A673 (cell line): ENCODE results near the gene ADAMTSL2. TPM values are rescaled to one million over a fixed set of nuclear protein-coding genes. Genes with fewer than 3 reads are reported as not detected.

Source experiments
- BruUV-seq: library from RNA; stranded (reverse); fragments of 400-500 nt; replicated peaks from 2 replicates; lab custom pipeline; 2021; lab: Mats Ljungman, UMichigan
- CTCF ChIA-PET: fragments of 300-600 bp; sonication (Branson Sonifier 250); formaldehyde crosslinking; loops from one replicate; lab custom pipeline; 2022; ENCODE audit warnings: antibody characterized with exemption; lab: Charles Lee
- POLR2A ChIA-PET: fragments of 300-600 bp; sonication (Branson Sonifier 250); formaldehyde crosslinking; loops from one replicate; lab custom pipeline; 2022; ENCODE audit warnings: antibody characterized with exemption; ENCODE audit not compliant: low non-redundant PET; lab: Charles Lee
- DNase-seq: peaks from one replicate; pipeline ENCODE4 v3.0.0-alpha.2; 2015; ENCODE audit warnings: low spot score
- H3K27ac ChIP-seq: fragments of 200-600 bp; sonication (generic); 2 replicates; pipeline ENCODE4 v1.5.1; 2016; ENCODE audit warnings: mixed run types, low read depth, mild to moderate bottlenecking, mixed read lengths, antibody characterized with exemption, low read length; ENCODE audit not compliant: poor library complexity, severe bottlenecking
- H3K27me3 ChIP-seq: fragments of 200-600 bp; sonication (generic); replicated peaks from 2 replicates; pipeline ENCODE4 v1.6.1; 2017; ENCODE audit warnings: mixed run types, low read depth, mild to moderate bottlenecking, mixed read lengths, antibody characterized with exemption, low read length; ENCODE audit not compliant: insufficient read depth, poor library complexity
- H3K36me3 ChIP-seq: fragments of 200-600 bp; sonication (generic); 2 replicates; pipeline ENCODE4 v1.6.1; 2016; ENCODE audit warnings: mixed run types, mild to moderate bottlenecking, mixed read lengths, antibody characterized with exemption, low read length; ENCODE audit not compliant: insufficient read depth, poor library complexity, severe bottlenecking
- H3K4me1 ChIP-seq: fragments of 200-600 bp; sonication (generic); 2 replicates; pipeline ENCODE4 v1.6.1; 2017; ENCODE audit warnings: mixed run types, mild to moderate bottlenecking, mixed read lengths, antibody characterized with exemption, low read length; ENCODE audit not compliant: insufficient read depth, poor library complexity, severe bottlenecking
- H3K4me3 ChIP-seq: fragments of 200-600 bp; sonication (generic); 2 replicates; pipeline ENCODE4 v1.5.1; 2016; ENCODE audit warnings: low read depth, mixed run types, mild to moderate bottlenecking, mixed read lengths, low read length; ENCODE audit not compliant: poor library complexity, severe bottlenecking
- H3K9me3 ChIP-seq: fragments of 200-600 bp; sonication (generic); 2 replicates; pipeline ENCODE4 v1.6.1; 2016; ENCODE audit warnings: mixed run types, low read depth, mild to moderate bottlenecking, mixed read lengths, antibody characterized with exemption, low read length; ENCODE audit not compliant: poor library complexity, severe bottlenecking
- CTCF ChIP-seq: fragments of 300-800, 200-600 bp; sonication (generic); conservative IDR thresholded peaks from 2 replicates; pipeline ENCODE4 v1.5.1; 2017; ENCODE audit warnings: low read depth, mild to moderate bottlenecking, antibody characterized with exemption, low read length, moderate library complexity, mixed read lengths
- EZH2 ChIP-seq: fragments of 200-600 bp; sonication (generic); IDR thresholded peaks from 2 replicates; pipeline ENCODE4 v1.6.1; 2017; ENCODE audit warnings: borderline replicate concordance, low read depth, mild to moderate bottlenecking, mixed read lengths, antibody characterized with exemption, low read length; ENCODE audit not compliant: poor library complexity, severe bottlenecking
- intact Hi-C: fragments of 100-400 bp; cut with micrococcal nuclease; formaldehyde crosslinking; loops from one replicate; pipeline ENCODE4 v1.10.0; 2022; ENCODE audit not compliant: unreplicated experiment
- total RNA-seq: library from RNA; stranded (reverse); gene quantifications from 2 replicates; pipeline ENCODE4 v1.2.3, GENCODE V29; 2021

Gene ADAMTSL2
- total RNA-seq, 1 experiment from 2014 or later: 0.06 TPM

GRCh38 chr9:133529457-133529856 is 5.0 kb upstream of the ADAMTSL2 start:
- TF ChIP-seq EZH2 (no peak), CTCF (no peak)
- no peak for DNase-seq
- intact Hi-C loops: no loop called here
- Histone ChIP-seq H3K36me3 (no peaks in the 10 kb centered on the region), H3K9me3 (no peaks in the 10 kb centered on the region), H3K27me3 (no peaks in the 10 kb centered on the region), H3K4me3 (no peak overlapping the region), H3K27ac (no peak overlapping the region), H3K4me1 (peaks cover 24% of the 10 kb centered on the region)
- no TSS peak for BruUV-seq
- ChIA-PET POLR2A (interaction anchor here (0.5 kb wide), 1 partner anchor 233 kb away, joined by 4 read pairs; no protein-coding TSS in a partner anchor), CTCF (no interaction called here)

DNA sequence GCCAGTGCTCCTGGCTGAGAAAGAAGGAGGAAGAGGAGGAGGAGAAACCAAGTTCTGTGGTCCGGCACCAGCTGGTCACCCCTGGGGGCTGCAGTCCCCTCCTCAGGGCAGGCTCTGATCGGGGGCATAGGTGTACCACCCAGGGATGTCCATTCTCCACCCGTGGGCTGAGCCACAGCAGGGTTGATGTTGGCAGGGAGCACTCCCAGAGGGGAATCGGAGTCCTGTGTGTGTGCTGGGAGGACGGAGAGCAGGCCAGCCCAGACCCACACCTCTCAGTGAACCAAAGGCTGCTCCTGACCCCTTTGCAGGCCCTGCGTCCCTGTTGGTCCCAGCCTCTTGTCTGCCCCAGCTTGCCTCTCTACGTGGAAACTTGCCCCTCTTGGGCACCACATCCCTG is 4.6 kb upstream of the ADAMTSL2 start:
- Histone ChIP-seq H3K27me3 (no peaks in the 10 kb centered on the region), H3K36me3 (no peaks in the 10 kb centered on the region), H3K4me3 (no peak overlapping the region), H3K27ac (no peak overlapping the region), H3K9me3 (no peaks in the 10 kb centered on the region), H3K4me1 (peaks cover 24% of the 10 kb centered on the region)
- no TSS peak for BruUV-seq
- DNase-seq: no peak
- ChIA-PET CTCF (no interaction called here), POLR2A (no interaction called here)
- intact Hi-C loops: no loop called here
- TF ChIP-seq CTCF: no peak
- TF ChIP-seq EZH2: no peak

DNA sequence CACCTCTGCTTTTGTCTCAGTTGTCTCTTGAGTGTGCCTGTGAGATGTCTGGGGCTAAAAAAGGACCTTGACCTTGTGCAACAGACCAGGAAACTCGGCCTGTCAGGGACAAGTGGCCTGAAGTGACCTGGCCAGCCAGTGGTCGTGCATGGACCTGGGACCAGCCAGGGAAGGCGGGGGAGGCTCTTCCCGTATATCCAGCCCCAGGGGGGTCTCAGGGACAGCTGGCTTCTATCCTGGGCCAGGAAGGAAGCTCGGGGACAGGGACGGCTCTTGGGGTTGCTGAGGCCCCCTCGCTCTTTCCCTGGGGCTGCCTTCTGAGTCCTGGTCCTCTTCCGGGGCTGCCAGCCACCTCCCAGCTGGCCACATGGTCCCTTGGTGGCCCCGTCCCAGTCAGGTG is 3.2 kb upstream of the ADAMTSL2 start:
- peaks cover 19% of the 10 kb centered on the region for H3K4me1 ChIP-seq
- TF ChIP-seq EZH2 (no peak), CTCF (no peak)
- DNase-seq: no peak
- POLR2A ChIA-PET: no interaction called here
- BruUV-seq: no TSS peak
- no peaks in the 10 kb centered on the region for H3K27me3 ChIP-seq
- intact Hi-C loops: no loop called here
- CTCF ChIA-PET: no interaction called here
- no peaks in the 10 kb centered on the region for H3K36me3 ChIP-seq
- H3K9me3 ChIP-seq: no peaks in the 10 kb centered on the region
- H3K27ac ChIP-seq: no peak overlapping the region
- H3K4me3 ChIP-seq: no peak overlapping the region
